AG09319 (cell line): Measurements from ENCODE around the gene MAP1LC3C.

ENCODE experiments used
- DNase-seq: peaks from one replicate; pipeline ENCODE4 v3.0.0-alpha.2; 2010; ENCODE audit warnings: low read depth; ENCODE audit errors: extremely low read depth
- CTCF ChIP-seq: IDR thresholded peaks from 2 replicates; pipeline ENCODE4 v1.5.1; 2011; ENCODE audit warnings: low read depth, mild to moderate bottlenecking, inconsistent platforms, low read length, moderate library complexity

The MAP1LC3C gene

GRCh38 chr1:241950390-241950789 is 48.5 kb downstream of the MAP1LC3C start:
- DNase-seq: peak; percentile 79
- no peak for TF ChIP-seq CTCF

DNA sequence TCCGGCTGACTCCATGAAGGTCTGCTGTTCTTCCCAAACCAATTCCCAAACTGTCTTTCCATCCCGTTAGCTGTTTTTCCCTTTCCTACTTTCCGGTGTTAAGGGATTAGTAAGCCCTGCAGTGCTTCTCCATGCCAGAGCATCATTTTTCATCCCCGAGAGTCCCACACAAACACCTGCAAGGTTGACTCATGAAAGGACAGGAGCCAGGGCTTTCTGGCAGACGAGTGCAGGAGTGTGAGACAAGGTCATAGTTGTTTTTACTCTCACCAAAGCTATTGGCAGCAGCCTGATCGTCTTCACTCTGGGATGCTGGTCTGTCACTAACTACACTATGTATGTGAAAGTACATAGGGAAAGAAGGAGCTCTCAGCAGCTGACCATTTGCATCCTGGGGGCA is 51.5 kb downstream of the MAP1LC3C start:
- TF ChIP-seq CTCF: no peak
- DNase-seq: no peak
